ENCODE data around the gene RUNDC3A.

RUNDC3A gene

GRCh38 chr17:44308320-44308818 is at the start of gene RUNDC3A:
Gene RUNDC3A (plus strand): TSS chr17:44308601. CDS start chr17:44308833, 232 bp downstream.
- intact Hi-C loops (cut with DNase I), result loop anchor here (1.0 to 2.0 kb wide), 2 partner anchors 18 to 88 kb away; no protein-coding TSS in a partner anchor
- peak; percentile 88 to 99 (median 92) for DNase-seq

DNA sequence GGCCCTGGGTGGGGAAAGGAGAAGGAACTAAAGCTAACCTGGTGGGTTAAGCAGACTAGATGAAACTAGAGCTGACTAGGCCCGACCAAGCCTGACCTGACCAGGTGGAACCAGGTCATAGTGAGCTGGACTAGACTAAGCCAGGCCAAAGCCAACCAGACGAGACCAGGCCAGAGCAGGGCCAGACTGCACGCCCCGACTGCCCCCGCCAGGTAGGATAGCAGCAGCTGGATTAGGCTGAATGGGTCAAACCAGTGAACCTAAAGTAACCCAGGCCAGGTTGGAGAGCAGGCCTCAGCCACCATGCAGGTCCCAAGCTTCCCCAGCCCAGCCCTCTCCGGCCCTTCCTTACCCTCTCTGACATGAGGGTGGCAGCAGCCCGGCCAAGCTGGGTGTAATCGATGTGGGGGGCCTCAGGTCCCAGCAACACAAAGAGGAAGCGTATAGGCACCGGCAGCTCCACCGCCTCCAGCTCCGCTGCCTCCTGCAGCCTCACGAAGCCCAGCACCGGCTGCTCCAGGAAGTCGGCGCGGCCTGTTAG is 49.5 kb upstream of the RUNDC3A start:
- intact Hi-C loops (cut with DNase I), result no loop called here
- DNase-seq, result no peak

DNA sequence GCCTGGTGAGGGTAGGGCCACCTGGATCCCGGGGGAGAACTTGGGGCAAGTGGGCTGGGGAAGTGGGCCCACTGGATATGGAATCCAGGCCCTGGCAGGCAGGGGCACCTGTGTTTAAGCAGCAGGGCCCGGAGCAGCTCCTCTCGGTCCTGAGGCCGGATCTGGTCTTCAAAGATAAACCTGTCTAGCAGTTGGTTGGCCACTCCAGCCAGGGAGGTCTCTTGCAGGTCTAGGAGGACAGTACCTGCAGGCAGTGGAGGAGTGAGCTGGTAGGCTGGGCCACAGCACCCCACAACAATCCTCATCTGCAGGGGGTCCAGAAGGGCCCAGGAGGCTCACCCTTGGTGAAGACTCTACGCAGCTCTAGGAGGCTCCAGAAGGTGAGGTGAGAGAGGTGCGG is 48.1 kb upstream of the RUNDC3A start:
- DNase-seq, result no peak
- intact Hi-C loops (cut with DNase I), result no loop called here

DNA sequence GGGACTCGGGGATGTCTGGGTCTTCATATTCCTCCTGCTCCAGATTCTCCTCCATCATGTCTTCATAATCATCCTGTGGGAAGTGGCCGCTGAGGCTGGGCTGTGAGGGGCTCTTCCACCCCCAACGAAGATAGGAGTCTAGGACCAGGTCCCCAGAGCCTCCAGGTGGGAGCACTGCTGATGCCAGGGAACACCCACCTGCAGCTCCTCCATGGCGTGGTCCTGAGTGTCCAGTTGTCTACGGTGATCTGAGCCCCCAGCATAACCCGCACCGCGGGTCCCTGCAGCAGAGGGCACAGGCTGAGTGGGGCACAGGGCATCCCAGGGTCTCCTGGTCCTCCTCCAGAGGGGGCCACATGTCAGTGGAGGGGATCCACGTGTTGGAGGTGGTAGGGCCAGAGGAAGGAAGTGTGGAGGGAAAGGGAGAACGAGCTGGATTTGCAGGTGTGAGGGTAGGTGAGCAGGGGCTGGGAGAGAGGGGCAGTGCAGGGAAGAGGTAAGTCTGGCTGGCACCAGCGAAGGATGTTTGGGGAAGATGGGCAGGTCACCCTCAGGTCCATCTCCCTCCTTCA is 45.7 kb upstream of the RUNDC3A start:
- DNase-seq, result no peak
- intact Hi-C loops (cut with DNase I), result no loop called here

DNA sequence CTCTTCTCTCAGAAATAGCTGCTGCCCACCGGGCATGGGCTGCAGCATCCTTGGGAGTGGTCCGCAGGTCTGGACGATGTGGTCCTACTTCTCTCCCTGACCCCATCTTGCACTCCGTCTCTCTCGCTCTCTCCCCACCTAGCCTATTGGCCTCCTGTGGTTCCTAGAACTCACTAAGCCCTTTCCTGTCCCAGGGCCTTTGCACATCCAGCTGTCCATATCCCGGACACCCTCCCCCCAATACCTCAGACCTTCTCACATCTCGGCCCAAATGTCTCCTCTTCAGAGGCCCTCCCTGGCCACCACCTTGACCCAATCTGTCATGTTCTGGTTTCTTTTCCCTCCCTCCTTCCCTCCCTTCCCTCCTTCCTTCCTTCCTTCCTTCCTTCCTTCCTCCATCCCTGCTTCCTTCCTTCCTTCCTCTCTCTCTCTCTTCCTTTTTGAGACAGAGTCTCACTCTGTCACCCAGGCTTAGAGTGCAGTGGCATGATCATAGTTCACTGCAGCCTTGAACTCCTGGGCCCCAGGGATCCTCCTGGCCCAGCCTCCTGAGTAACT is 45.0 kb upstream of the RUNDC3A start:
- DNase-seq, result no peak
- intact Hi-C loops (cut with DNase I), result no loop called here

DNA sequence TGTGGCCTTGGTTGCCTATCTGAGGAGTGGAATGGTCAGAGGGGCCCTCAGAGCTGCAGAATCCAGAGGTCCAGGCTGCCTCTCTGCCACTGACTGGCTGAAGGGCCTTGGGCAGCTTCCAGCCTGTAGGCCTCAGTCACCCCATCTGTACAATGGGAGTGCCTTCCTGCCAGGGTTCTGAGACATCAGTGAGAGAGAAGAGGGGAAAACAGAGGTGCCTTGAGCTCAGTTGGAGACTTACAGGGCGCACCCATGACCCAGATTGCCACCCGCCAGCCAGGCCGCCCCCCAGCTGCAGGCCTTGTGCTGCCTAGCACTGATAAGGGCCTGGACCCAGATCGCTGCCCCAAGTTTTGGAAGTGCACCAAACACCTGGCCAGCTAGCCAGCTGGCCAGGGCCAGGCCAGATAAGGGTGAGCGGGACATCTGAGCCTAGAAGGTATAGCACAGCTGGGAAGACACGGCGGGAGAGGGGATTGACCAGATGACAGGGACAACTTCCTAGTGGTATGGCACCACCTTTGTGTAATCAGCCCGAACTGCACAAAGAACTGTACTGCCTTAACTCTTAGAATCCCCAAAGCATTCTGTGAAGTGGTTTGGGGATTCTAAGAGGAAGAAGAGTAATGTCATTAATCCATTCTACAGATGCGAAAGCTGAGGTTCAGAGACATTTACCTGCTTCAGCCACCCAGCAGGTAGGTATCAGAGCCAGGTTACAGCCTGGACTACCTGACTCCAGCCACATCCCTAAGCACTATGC is 41.8 kb upstream of the RUNDC3A start:
- intact Hi-C loops (cut with DNase I), result no loop called here
- no peak for DNase-seq

- DNase-seq, result no peak
- intact Hi-C loops (cut with DNase I), result no loop called here
These were observed 41.3 kb upstream of the RUNDC3A start for GRCh38 chr17:44267165-44267455.

GRCh38 chr17:44267818-44268490 is 40.4 kb upstream of the RUNDC3A start, which contains the start of gene SLC4A1:
Gene SLC4A1 (minus strand): TSS chr17:44268135. CDS start chr17:44262866, 5,269 bp downstream.
- intact Hi-C loops (cut with DNase I), result no loop called here
- no peak for DNase-seq

DNA sequence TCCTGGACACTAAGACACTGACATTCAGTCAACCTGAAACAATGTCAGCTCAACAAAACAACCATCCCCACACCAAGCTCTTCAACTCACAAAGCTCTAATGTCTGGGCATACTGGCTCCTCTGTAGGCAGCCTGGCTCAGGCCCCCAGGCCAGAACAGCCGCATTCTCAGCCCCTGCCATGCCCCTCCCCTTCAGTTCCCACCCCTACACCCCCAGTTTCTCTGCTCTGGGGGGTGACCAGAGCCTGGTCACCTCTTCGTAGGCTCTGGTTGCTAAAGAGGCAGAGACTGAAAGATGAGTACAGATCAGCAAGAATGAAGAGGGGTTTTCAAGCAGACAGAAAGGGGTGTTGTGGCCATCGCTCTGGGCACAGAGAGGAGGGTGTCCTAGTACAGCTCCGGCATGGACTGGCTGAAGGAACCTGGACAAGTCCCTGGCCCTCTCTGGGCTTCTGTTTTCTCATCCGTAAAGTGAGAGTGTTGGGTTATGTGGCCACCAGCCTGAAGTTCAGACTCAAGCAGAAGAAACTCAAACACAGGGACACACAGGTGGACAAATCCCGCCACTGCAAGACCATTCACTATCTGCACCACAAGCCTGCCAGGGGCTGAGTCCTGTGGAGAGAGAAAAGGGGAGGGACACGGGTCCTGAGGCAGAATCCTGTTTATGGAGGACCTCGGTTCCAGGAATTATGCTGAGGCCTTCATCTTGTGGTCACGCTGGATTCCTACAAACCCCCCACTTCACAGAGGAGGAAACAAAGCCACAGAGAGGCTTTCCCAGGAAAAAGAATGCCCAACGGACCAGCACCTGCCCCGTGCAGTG is 39.5 kb upstream of the RUNDC3A start:
- intact Hi-C loops (cut with DNase I), result no loop called here
- DNase-seq, result no peak

DNA sequence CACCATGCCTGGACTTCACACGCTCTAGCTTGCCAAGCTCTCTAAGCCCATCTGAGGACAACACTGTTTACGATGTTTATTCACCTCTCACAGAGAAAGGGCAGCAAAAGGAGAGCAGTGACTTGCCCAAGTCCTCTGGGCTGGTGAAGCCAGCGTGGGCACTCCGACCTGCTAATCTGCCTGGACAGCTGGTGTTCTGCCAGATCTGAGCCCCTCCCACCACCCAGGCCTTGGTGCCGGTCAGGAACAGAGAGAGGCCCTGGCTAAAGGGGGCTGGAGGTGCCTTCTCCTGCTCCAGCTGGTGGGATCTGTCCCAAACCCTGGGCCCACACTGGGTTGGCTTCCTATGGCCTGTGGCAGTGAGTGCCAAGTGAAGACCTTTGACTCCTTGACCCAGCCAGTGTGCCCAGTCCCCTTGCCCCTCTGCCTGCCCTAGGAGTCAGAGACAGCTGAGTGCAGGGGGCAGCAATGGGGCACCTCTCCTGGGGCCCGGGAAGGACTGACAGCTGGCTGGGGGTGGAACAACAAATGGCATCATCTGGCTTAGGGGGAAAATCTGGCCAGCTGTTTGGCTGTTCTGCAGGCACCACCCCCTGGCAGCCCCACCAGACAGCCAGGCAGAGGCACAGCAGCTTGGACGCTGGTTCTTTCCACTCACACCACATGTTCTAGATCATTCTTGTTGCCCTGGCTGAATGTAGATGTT is 38.7 kb upstream of the RUNDC3A start:
- intact Hi-C loops (cut with DNase I), result no loop called here
- DNase-seq, result no peak

DNA sequence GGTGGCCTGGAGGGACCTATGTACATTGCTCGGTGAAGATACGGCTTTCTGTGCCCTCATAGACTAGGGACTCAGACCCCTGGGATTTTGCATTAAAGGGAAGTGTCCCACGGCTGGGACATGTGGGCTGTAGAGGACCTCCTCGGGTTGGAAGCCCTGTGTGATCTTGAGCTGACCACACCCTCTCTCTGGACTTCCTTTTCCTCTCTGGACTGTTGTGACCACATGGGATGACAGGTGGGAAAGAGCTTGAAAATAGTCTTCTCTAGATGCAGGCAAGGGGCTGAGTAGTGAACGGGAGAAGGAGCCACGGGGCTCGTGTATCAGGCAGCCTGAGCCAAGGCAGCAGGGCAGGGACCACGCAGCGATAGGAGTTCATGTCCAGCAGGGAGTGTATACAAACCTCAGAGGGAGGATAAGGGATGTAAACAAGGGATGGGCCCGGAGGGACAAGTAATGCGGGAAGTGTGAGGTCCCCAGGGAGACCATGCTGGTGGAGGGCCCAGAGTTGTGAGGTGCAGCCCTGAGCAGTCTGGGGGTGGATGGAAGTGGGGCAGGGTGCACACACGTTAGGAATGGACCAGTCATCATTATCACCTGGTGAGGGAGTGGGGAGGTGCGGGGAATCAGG is 36.0 kb upstream of the RUNDC3A start:
- DNase-seq, result no peak
- intact Hi-C loops (cut with DNase I), result no loop called here

DNA sequence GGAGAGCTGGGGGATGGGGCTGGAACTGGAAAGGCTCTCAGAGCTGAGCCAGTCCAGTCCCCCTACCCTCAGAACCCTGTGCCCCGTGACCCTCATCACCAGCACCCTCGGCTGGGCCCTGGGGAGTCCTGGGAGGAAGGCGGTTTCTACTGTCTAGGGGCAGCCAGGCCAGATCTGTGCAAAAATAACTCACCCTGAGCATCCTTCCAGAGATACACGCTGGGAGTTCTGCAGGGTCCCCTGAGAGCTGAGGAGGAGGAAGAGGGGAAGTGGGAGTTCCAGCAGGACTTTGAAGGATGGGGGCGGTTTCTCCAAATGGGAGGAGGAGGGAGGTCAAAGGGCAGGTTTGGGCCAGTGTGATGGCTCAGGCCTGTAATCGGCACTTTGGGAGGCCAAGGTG is 35.4 kb upstream of the RUNDC3A start:
- no peak for DNase-seq
- intact Hi-C loops (cut with DNase I), result no loop called here

- DNase-seq, result no peak
- intact Hi-C loops (cut with DNase I), result no loop called here
These were observed 34.8 kb upstream of the RUNDC3A start for GRCh38 chr17:44273607-44274006.

DNA sequence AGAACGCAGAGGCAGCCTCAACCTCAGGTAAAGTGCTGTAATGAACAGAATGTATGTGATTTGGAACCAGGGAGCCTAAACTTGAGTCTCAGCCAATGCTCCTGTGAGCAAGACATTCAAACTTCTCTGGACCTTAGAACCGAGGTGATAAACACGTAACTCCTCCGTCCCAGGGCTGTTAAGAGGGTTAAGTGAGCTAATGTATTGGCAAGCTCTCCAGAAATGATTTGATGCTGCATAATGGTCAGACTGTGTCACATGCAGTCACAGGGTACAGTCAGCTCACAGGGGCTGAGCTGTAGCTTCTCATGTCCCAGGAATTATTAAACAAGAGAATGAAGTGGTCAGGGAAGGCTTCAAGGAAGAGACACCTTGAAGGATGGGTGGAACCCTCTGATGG is 30.4 kb upstream of the RUNDC3A start:
- DNase-seq, result no peak
- intact Hi-C loops (cut with DNase I), result no loop called here

DNA sequence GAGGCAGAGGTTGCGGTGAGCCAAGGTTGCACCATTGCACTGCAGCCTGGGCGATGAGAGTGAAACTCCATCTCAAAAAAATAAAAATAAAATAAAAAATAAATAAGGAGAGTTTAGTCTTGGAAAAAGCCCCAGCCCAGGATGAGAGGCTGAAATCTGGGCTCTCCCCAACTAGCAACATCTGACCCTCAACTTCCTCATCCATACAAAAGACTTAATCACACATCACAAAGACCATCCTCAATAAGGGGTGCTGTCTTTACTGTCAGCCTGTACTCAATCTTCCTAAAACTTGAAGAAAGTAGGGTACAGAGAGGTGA is 29.1 kb upstream of the RUNDC3A start:
- intact Hi-C loops (cut with DNase I), result no loop called here

DNA sequence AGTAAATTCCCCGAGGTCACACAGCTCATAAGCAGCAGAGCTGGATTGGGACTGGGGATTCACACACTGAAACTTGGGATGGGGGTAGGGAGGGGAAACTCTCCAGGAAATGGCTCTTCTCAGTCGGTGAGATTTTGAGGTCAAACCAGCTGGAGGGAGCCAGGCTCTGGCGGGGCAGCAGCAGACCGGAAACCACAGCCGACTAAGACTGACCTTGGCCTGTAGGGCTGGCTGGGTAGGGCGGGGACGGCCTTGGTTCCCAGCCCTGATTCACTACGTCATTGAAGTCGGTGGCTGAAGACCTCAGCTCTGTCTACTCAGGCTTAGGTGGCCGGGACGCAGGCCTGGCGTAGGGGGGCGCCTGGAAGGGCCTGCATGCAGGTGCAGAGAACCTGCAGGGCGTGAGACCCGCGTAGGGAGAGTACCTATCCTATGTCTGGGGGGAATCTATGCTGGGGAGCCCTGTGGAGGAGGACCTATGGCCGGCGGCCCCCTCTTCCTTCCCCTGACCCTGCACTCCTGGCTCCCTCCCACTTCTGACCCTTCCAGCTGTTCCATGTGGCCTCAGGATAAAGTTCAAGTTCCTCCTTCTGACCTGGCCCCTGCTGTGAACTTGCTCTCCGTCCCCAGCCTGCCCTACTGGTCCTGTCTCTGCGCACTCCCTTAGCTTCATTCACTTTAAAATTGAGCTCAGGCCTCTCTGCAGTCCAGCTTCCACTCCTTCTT is 28.6 kb upstream of the RUNDC3A start:
- DNase-seq, result peak in 6 of 10 donors; percentile 6 to 91 (median 29)
- intact Hi-C loops (cut with DNase I), result no loop called here

More for the DNA sequence above, 29.1 kb upstream of the RUNDC3A start:
- no peak for DNase-seq

DNA sequence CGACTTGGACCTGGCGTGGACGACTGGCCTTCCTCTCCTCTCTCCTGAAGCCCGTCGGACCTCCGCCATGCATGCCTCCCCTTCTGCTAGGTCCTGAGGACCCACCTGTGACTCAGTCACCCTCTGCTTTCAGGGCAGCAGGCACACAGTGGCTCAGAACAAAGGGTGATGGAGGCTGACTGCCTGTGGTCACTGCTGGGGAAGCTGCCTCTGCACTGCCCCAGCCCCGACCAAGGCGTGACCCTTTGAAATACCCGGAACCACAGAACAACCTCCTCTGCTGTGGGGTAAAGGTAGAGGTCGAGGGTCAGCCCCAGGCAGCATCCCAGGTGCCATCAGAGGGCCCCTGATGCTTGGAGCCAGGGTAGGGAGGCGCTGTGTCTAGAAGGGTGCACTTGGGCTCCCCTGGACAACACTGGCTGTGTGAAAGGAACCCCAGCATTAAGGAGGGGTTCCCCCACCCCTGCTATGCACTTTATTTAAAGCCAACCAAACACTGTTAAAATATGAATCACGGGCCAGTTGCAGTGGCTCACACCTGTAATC is 27.9 kb upstream of the RUNDC3A start:
- intact Hi-C loops (cut with DNase I), result no loop called here
- DNase-seq, result no peak

DNA sequence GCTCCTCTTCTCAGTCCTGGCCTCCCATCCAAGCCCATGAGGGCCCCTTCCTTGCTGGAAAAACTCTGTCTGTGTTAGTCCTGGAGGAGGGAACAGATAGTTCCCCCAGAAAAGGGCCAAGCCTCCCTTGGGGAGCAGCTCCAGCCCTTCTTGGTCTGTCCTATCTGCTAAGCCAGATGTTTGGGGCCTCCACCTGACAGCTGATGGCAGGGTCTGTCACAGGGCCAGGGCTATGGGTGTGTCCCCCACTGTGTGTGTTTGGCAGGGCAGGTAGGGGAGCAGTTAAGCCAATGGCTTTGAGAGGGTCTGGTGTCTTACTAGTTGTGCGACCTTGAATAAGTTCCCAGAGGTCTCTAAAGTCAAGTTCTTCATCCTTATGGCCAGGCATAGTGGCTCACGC is 26.8 kb upstream of the RUNDC3A start:
- no peak for DNase-seq
- intact Hi-C loops (cut with DNase I), result no loop called here

Measured in posterior cingulate gyrus (tissue), 11 donors.